Omental fat pad (tissue), 4 donors: ENCODE measurements around the gene FCGBP. TPM values are rescaled to one million over a fixed set of nuclear protein-coding genes. Genes with fewer than 3 reads are reported as not detected.

ENCODE experiments used
- ATAC-seq: fragments of 150-250 bp; one replicate; pipeline ENCODE4 v1.9.1; 2016; ENCODE audit warnings: mild to moderate bottlenecking, moderate library complexity; ENCODE audit not compliant: low FRiP score
- DNase-seq: peaks from one replicate; pipeline ENCODE4 v3.0.0-alpha.2; 2019; ENCODE audit warnings: low spot score
- CTCF ChIP-seq, 3 donors: fragments of 450-650 bp; IDR thresholded peaks; one replicate each; pipeline ENCODE4 v1.5.1; 2016 to 2017; ENCODE audit warnings: antibody characterized with exemption in 3 of 3, mild to moderate bottlenecking in 3 of 3, moderate library complexity in 2 of 3
- total RNA-seq, 4 donors: library from RNA; depleted of rRNA; stranded (reverse); fragments of >200 nt; gene quantifications; one replicate each; pipeline ENCODE4 v1.1.0, GENCODE V29; 2016

The FCGBP gene
- total RNA-seq, result 100 to 1,000 TPM in 1 of 4 donors, 10 to 100 TPM in 3; 12.5 to 197 (median 29.3) TPM

- ATAC-seq (no peak), DNase-seq (no peak)
Observed at GRCh38 chr19:39934584-39935363, at the start of gene FCGBP. Gene FCGBP (minus strand): TSS chr19:39934634.

GRCh38 chr19:39983695-39984300, 49.4 kb upstream of the FCGBP start:
- no peak for ATAC-seq
- no peak for DNase-seq
- no peak for TF ChIP-seq CTCF (IDR thresholded peaks at IDR 0.05)

More at GRCh38 chr19:39934584-39935363, at the start of gene FCGBP:
- TF ChIP-seq CTCF (IDR thresholded peaks at IDR 0.05), result no peak

GRCh38 chr19:39982883-39983282, 48.4 kb upstream of the FCGBP start:
- no peak for ATAC-seq
- TF ChIP-seq CTCF (IDR thresholded peaks at IDR 0.05), result no peak
- DNase-seq, result no peak

GRCh38 chr19:39974377-39975155, 40.1 kb upstream of the FCGBP start:
- DNase-seq, result no peak
- no peak for TF ChIP-seq CTCF (IDR thresholded peaks at IDR 0.05)
- ATAC-seq, result no peak

GRCh38 chr19:39971380-39972035, 37.1 kb upstream of the FCGBP start:
- ATAC-seq (peak; percentile 7), DNase-seq (no peak)
- no peak for TF ChIP-seq CTCF (IDR thresholded peaks at IDR 0.05)

- peak; percentile 100 for ATAC-seq
- DNase-seq, result peak; percentile 87
- no peak for TF ChIP-seq CTCF (IDR thresholded peaks at IDR 0.05)
Observed at GRCh38 chr19:39970675-39971379, 36.4 kb upstream of the FCGBP start, which contains the start of gene PSMC4. Gene PSMC4 (plus strand): TSS chr19:39971165. CDS start chr19:39971203, 38 bp downstream.
